ENCODE data around the gene DRAP1. TPM values are rescaled to one million over a fixed set of nuclear protein-coding genes. Genes with fewer than 3 reads are reported as not detected.
A peak's percentile ranks its signal among the peaks of the same experiment; 100 is the strongest.

DRAP1 gene
- total RNA-seq, 1 donor from 2014 or later, result 64.7 TPM

- no peaks in the 10 kb centered on the region for H3K27me3 Mint-ChIP-seq
- TF ChIP-seq, protein P1, sequence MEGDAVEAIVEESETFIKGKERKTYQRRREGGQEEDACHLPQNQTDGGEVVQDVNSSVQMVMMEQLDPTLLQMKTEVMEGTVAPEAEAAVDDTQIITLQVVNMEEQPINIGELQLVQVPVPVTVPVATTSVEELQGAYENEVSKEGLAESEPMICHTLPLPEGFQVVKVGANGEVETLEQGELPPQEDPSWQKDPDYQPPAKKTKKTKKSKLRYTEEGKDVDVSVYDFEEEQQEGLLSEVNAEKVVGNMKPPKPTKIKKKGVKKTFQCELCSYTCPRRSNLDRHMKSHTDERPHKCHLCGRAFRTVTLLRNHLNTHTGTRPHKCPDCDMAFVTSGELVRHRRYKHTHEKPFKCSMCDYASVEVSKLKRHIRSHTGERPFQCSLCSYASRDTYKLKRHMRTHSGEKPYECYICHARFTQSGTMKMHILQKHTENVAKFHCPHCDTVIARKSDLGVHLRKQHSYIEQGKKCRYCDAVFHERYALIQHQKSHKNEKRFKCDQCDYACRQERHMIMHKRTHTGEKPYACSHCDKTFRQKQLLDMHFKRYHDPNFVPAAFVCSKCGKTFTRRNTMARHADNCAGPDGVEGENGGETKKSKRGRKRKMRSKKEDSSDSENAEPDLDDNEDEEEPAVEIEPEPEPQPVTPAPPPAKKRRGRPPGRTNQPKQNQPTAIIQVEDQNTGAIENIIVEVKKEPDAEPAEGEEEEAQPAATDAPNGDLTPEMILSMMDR (IDR thresholded peaks at IDR 0.05), result no peak
- H3K27ac Mint-ChIP-seq, result no peak overlapping the region
- no peaks in the 10 kb centered on the region for H3K9me3 Mint-ChIP-seq
- DNase-seq (no peak), ATAC-seq (ENCODE audit: low read depth) (no peak)
- intact Hi-C loops (cut with micrococcal nuclease), result no loop called here
- ChIA-PET POLR2A (interaction anchor here (4.8 kb wide), 1 partner anchor 32 kb away, joined by 55 read pairs; the partner anchor contains the start of genes CCDC85B and FIBP), CTCF (no interaction called here)
- peaks cover 30% of the 10 kb centered on the region for H3K36me3 Mint-ChIP-seq (ENCODE audit: low read depth)
- H3K4me3 Mint-ChIP-seq, result peak overlapping the region; percentile 93
- peaks cover 38% of the 10 kb centered on the region for H3K4me1 Mint-ChIP-seq
Measured at GRCh38 chr11:65921033-65921555, 1.9 kb downstream of the DRAP1 start.

- TF ChIP-seq, protein P1 (IDR thresholded peaks at IDR 0.05), result no peak
- Mint-ChIP-seq H3K27me3 (no peaks in the 10 kb centered on the region), H3K27ac (no peak overlapping the region), H3K36me3 (ENCODE audit: low read depth) (peaks cover 29% of the 10 kb centered on the region), H3K9me3 (no peaks in the 10 kb centered on the region), H3K4me3 (no peak overlapping the region), H3K4me1 (peaks cover 31% of the 10 kb centered on the region)
- POLR2A ChIA-PET, result interaction anchor here (1.3 to 4.8 kb wide), 2 partner anchors 33 to 39 kb away, joined by 6 to 55 read pairs; partner anchors contain the start of genes CCDC85B and FIBP
- DNase-seq, result no peak
- intact Hi-C loops (cut with micrococcal nuclease), result no loop called here
- CTCF ChIA-PET, result interaction anchor here (2.1 kb wide), 1 partner anchor 37 kb away, joined by 6 read pairs; no protein-coding TSS in a partner anchor
- ATAC-seq (ENCODE audit: low read depth), result no peak
Measured at GRCh38 chr11:65921876-65922275, 2.6 kb downstream of the DRAP1 start.

- ChIA-PET CTCF (interaction anchor here (2.1 kb wide), 1 partner anchor 38 kb away, joined by 6 read pairs; no protein-coding TSS in a partner anchor), POLR2A (interaction anchor here (0.9 to 1.3 kb wide), 3 partner anchors 13 to 38 kb away, joined by 4 to 6 read pairs (median 4); partner anchors contain the start of gene FIBP)
- H3K27me3 Mint-ChIP-seq, result no peaks in the 10 kb centered on the region
- TF ChIP-seq, protein P1 (IDR thresholded peaks at IDR 0.05), result no peak
- H3K9me3 Mint-ChIP-seq, result no peaks in the 10 kb centered on the region
- no peak overlapping the region for H3K27ac Mint-ChIP-seq
- H3K4me1 Mint-ChIP-seq, result peaks cover 31% of the 10 kb centered on the region
- intact Hi-C loops (cut with micrococcal nuclease), result no loop called here
- ATAC-seq (ENCODE audit: low read depth) (no peak), DNase-seq (no peak)
- H3K36me3 Mint-ChIP-seq (ENCODE audit: low read depth), result peaks cover 25% of the 10 kb centered on the region
- no peak overlapping the region for H3K4me3 Mint-ChIP-seq
Measured at GRCh38 chr11:65922565-65922964, 3.3 kb downstream of the DRAP1 start.

GRCh38 chr11:65925397-65925796, 6.2 kb downstream of the DRAP1 start:
- CTCF ChIA-PET, result no interaction called here
- ATAC-seq (ENCODE audit: low read depth), result no peak
- H3K27ac Mint-ChIP-seq, result no peak overlapping the region
- no peaks in the 10 kb centered on the region for H3K27me3 Mint-ChIP-seq
- peaks cover 21% of the 10 kb centered on the region for H3K36me3 Mint-ChIP-seq (ENCODE audit: low read depth)
- POLR2A ChIA-PET, result interaction anchor here (0.6 to 1.0 kb wide), 2 partner anchors 35 to 277 kb away, joined by 3 read pairs; partner anchors contain the start of gene CCDC85B
- intact Hi-C loops (cut with micrococcal nuclease), result no loop called here
- H3K4me1 Mint-ChIP-seq, result peaks cover 30% of the 10 kb centered on the region
- H3K9me3 Mint-ChIP-seq, result no peaks in the 10 kb centered on the region
- TF ChIP-seq, protein P1 (IDR thresholded peaks at IDR 0.05), result no peak
- DNase-seq, result no peak
- H3K4me3 Mint-ChIP-seq, result no peak overlapping the region

DNA sequence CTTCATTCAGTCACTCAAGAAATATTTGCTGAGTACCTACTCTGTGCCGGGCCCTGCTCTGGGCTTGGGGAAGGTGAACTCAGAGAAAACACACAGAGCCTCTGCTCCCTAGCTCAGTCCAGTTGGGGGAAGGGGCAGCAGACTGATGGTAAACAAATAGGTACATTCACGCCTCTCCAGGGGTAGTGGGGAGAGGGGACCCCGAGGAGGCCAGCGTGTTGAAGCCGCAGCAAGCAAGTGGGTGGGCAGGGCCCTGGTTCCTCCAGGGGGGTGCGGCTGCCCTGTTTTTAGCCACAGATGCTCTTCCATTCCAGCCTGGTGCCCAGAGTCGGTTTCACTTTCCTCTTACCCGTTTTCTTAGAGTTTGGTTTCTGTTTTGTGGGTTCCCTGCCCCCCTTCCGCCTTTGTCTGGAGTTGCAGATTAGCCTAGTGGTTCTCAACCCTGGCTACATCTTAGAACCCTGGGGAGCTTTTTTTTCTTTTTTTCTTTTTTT, 8.7 kb downstream of the DRAP1 start:
- intact Hi-C loops (cut with micrococcal nuclease), result loop anchor here (1.0 to 2.0 kb wide), 2 partner anchors 9 to 33 kb away; partner anchors contain the start of genes C11orf68, DRAP1 and SART1
- ATAC-seq (ENCODE audit: low read depth) (peak; percentile 93), DNase-seq (peak; percentile 45)
- ChIA-PET POLR2A (interaction anchor here (0.5 to 3.0 kb wide), 12 partner anchors 10 to 216 kb away, joined by 3 to 17 read pairs (median 6); partner anchors contain the start of genes BANF1, CCDC85B, CFL1 and FOSL1), CTCF (interaction anchor here (0.7 to 1.1 kb wide), 2 partner anchors 38 to 43 kb away, joined by 4 read pairs; partner anchors contain the start of gene CCDC85B)
- Mint-ChIP-seq H3K4me1 (peaks cover 22% of the 10 kb centered on the region), H3K9me3 (no peaks in the 10 kb centered on the region), H3K27me3 (no peaks in the 10 kb centered on the region), H3K36me3 (ENCODE audit: low read depth) (peaks cover 9% of the 10 kb centered on the region), H3K27ac (peak overlapping the region; percentile 93), H3K4me3 (peak overlapping the region; percentile 79)
- TF ChIP-seq, protein P1 (IDR thresholded peaks at IDR 0.05), result no peak

All from activated B cell treated with CpG ODN at 0.5 μM for 24 hours (primary cell).